SK-N-SH (cell line): ENCODE results near the gene IGF1R. TPM values are rescaled to one million over a fixed set of nuclear protein-coding genes. Genes with fewer than 3 reads are reported as not detected.

ENCODE experiments used
- CTCF ChIA-PET: fragments of 300-600, 350-600 bp; formaldehyde crosslinking; extraction: SDS; loops from one replicate; lab custom pipeline; 2021; lab: Yijun Ruan, JAX
- POLR2A ChIA-PET: fragments of 350-600 bp; sonication (Branson Sonifier 250); formaldehyde crosslinking; extraction: SDS; loops from one replicate; lab custom pipeline; 2020; ENCODE audit warnings: antibody characterized with exemption, inconsistent platforms; lab: Yijun Ruan, JAX
- DNase-seq: peaks from one replicate; pipeline ENCODE4 v3.0.0; 2012
- H2AFZ ChIP-seq: fragments of 200-600 bp; sonication (generic); 2 replicates; pipeline ENCODE4 v1.8.1; 2016; ENCODE audit warnings: antibody characterized with exemption, mild to moderate bottlenecking, low read depth
- H3F3A ChIP-seq: fragments of 200-600 bp; sonication (generic); replicated peaks from 2 replicates; pipeline ENCODE3; 2016; ENCODE audit warnings: antibody characterized with exemption, mild to moderate bottlenecking; ENCODE audit not compliant: insufficient read depth
- H3K27ac ChIP-seq, 2 experiments: fragments of 200-500 bp in 1 of 2; fragments of 200-600 bp in 1 of 2; sonication (Bioruptor generic) in 1 of 2; sonication (generic), shearing (Covaris generic) in 1 of 2; 2 replicates each; pipeline versions ENCODE4 v1.5.1 to v1.6.1; 2014 to 2016; ENCODE audit warnings: low read depth in 2 of 2, inconsistent platforms in 1 of 2, low read length in 1 of 2, mild to moderate bottlenecking in 1 of 2, mixed read lengths in 1 of 2
- H3K27me3 ChIP-seq: fragments of 200-600 bp; sonication (generic), shearing (Covaris generic); 2 replicates; pipeline ENCODE4 v1.6.1; 2016; ENCODE audit warnings: mixed run types; ENCODE audit not compliant: insufficient read depth
- H3K36me3 ChIP-seq, 2 experiments: fragments of 200-500 bp in 1 of 2; fragments of 200-600 bp in 1 of 2; sonication (Bioruptor generic) in 1 of 2; sonication (generic) in 1 of 2; replicated peaks in 1 of 2; 2 replicates each; pipeline versions ENCODE3 to v1.5.1; 2014 to 2016; ENCODE audit warnings: low read length in 1 of 2, mild to moderate bottlenecking in 1 of 2; ENCODE audit not compliant: insufficient read depth in 2 of 2, control insufficient read depth in 1 of 2
- H3K4me1 ChIP-seq, 2 experiments: fragments of 200-500 bp in 1 of 2; fragments of 200-600 bp in 1 of 2; sonication (Bioruptor generic) in 1 of 2; sonication (generic), shearing (Covaris generic) in 1 of 2; 2 replicates each; pipeline versions ENCODE4 v1.5.1 to v1.6.1; 2014 to 2016; ENCODE audit warnings: low read depth in 1 of 2, low read length in 1 of 2, mixed run types in 1 of 2; ENCODE audit not compliant: insufficient read depth in 2 of 2, control insufficient read depth in 1 of 2
- H3K4me2 ChIP-seq: fragments of 200-600 bp; sonication (generic), shearing (Covaris generic); 2 replicates; pipeline ENCODE4 v1.6.1; 2017; ENCODE audit warnings: mixed run types
- H3K4me3 ChIP-seq, 2 experiments: fragments of 200-500 bp in 1 of 2; fragments of 200-600 bp in 1 of 2; sonication (Bioruptor generic) in 1 of 2; sonication (generic), shearing (Covaris generic) in 1 of 2; 2 replicates each; pipeline versions ENCODE4 v1.5.1 to v1.8.1; 2014 to 2016; ENCODE audit warnings: low read depth in 2 of 2, inconsistent platforms in 1 of 2, low read length in 1 of 2, mild to moderate bottlenecking in 1 of 2, mixed read lengths in 1 of 2, moderate library complexity in 1 of 2
- H3K79me2 ChIP-seq: fragments of 200-600 bp; sonication (generic); 2 replicates; pipeline ENCODE4 v1.8.1; 2017; ENCODE audit warnings: mild to moderate bottlenecking; ENCODE audit not compliant: insufficient read depth
- H3K9ac ChIP-seq: fragments of 200-600 bp; sonication (generic); 2 replicates; pipeline ENCODE4 v1.6.1; 2017; ENCODE audit warnings: mixed run types
- H3K9me2 ChIP-seq: fragments of 200-600 bp; sonication (generic); 2 replicates; pipeline ENCODE4 v1.6.1; 2017; ENCODE audit warnings: mixed run types
- H3K9me3 ChIP-seq: fragments of 200-600 bp; sonication (generic); 2 replicates; pipeline ENCODE4 v1.6.1; 2017; ENCODE audit warnings: mixed run types, mild to moderate bottlenecking, moderate library complexity
- H4K20me1 ChIP-seq: fragments of 200-600 bp; sonication (generic); 2 replicates; pipeline ENCODE4 v1.6.1; 2017; ENCODE audit warnings: mild to moderate bottlenecking, mixed run types; ENCODE audit not compliant: insufficient read depth
- CHD2 ChIP-seq: fragments of 150-350 bp; IDR thresholded peaks from 2 replicates; pipeline ENCODE4 v1.6.1; 2018; ENCODE audit warnings: low read length; ENCODE audit not compliant: partially characterized antibody
- EP300 ChIP-seq, 2 experiments: IDR thresholded peaks; 2 replicates each; pipeline versions ENCODE4 v1.4.0 to v1.6.1; 2012; ENCODE audit warnings: borderline replicate concordance in 1 of 2, low read depth in 1 of 2, low read length in 1 of 2
- FOSL2 ChIP-seq: IDR thresholded peaks from 2 replicates; pipeline ENCODE4 v1.4.0; 2012; ENCODE audit warnings: low read depth, mild to moderate bottlenecking, moderate library complexity, borderline replicate concordance
- FOXM1 ChIP-seq: IDR thresholded peaks from 2 replicates; pipeline ENCODE4 v1.4.0; 2012; ENCODE audit warnings: low read depth, mild to moderate bottlenecking
- GABPA ChIP-seq: IDR thresholded peaks from 2 replicates; pipeline ENCODE4 v1.4.0; 2012; ENCODE audit warnings: low read depth, mild to moderate bottlenecking
- RAD21 ChIP-seq: IDR thresholded peaks from 2 replicates; pipeline ENCODE4 v1.6.1; 2012; ENCODE audit warnings: mild to moderate bottlenecking, low read length
- RXRA ChIP-seq: IDR thresholded peaks from 2 replicates; pipeline ENCODE4 v1.4.0; 2012; ENCODE audit warnings: low read depth, mild to moderate bottlenecking, borderline replicate concordance
- SMC3 ChIP-seq: IDR thresholded peaks from 2 replicates; pipeline ENCODE4 v1.6.1; 2012; ENCODE audit warnings: low read depth, low read length, improper control_type of control experiment
- TAF1 ChIP-seq: IDR thresholded peaks from 2 replicates; pipeline ENCODE4 v1.6.1; 2012; ENCODE audit warnings: low read depth, mild to moderate bottlenecking, low read length, moderate library complexity, borderline replicate concordance
- WGBS: methylation state at CpG from one replicate; pipeline ENCODE4 v1.1.6; 2017; ENCODE audit warnings: low lambda C conversion rate; 5-methylcytosine and 5-hydroxymethylcytosine counted together
- polyA plus RNA-seq, 3 experiments: library from polyadenylated mRNA; depleted of rRNA; stranded (reverse); fragments of >200 nt; gene quantifications; 2 replicates each; pipeline ENCODE4 v1.2.3, GENCODE V29; 2012
- TF ChIP-seq, protein P1 (sequence below): IDR thresholded peaks from 2 replicates; pipeline ENCODE4 v1.6.1; 2012; ENCODE audit warnings: mild to moderate bottlenecking, low read depth, low read length, moderate library complexity
- TF ChIP-seq, protein P2 (sequence below): IDR thresholded peaks from 2 replicates; pipeline ENCODE4 v1.4.0; 2012; ENCODE audit warnings: low read depth, borderline replicate concordance
- TF ChIP-seq, protein P3 (sequence below): IDR thresholded peaks from 2 replicates; pipeline ENCODE4 v1.4.0; 2012; ENCODE audit warnings: low read depth, borderline replicate concordance

IGF1R gene
- polyA plus RNA-seq, 1 of the 3 experiments (the other 2 are of a cell fraction): 9.5 TPM

DNA sequence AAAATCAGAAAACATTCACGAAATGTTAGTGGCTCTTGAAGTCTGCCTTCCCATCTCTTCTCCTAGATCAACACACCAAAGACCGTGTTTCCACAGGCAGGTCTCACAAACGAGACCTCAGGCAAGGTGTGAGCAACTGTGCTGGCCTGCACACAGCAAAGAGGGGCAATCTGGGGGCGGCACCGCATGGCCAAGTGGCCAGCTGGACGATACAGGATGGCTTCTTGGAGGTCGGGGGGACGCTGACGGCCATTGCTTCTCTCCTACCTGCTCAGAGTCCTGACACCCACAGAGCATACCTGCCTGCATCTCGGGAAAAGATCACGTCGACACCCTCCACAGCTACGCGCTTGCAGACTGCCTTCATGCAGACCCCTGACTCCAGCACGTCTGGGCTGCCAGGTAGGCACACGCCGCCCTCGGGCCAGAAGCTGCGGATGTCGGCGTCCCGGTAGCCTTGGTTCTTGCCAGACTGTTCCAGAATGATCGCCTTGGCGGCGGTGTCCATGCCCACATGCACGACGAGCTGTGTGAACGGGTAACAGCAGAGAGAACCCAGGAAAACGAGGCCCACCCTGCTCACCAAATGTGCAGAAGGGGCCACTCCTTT, 320.9 kb downstream of the IGF1R start:
- no peak overlapping the region for H2AFZ ChIP-seq
- no peak for TF ChIP-seq GABPA
- TF ChIP-seq SMC3: no peak
- no peak for TF ChIP-seq RXRA
- no peak for TF ChIP-seq EP300 (IDR thresholded peaks at IDR 0.05; ENCODE audit: borderline replicate concordance in 1 of 2, low read depth in 1 of 2, low read length in 1 of 2)
- no peak for TF ChIP-seq RAD21
- TF ChIP-seq, protein P1, sequence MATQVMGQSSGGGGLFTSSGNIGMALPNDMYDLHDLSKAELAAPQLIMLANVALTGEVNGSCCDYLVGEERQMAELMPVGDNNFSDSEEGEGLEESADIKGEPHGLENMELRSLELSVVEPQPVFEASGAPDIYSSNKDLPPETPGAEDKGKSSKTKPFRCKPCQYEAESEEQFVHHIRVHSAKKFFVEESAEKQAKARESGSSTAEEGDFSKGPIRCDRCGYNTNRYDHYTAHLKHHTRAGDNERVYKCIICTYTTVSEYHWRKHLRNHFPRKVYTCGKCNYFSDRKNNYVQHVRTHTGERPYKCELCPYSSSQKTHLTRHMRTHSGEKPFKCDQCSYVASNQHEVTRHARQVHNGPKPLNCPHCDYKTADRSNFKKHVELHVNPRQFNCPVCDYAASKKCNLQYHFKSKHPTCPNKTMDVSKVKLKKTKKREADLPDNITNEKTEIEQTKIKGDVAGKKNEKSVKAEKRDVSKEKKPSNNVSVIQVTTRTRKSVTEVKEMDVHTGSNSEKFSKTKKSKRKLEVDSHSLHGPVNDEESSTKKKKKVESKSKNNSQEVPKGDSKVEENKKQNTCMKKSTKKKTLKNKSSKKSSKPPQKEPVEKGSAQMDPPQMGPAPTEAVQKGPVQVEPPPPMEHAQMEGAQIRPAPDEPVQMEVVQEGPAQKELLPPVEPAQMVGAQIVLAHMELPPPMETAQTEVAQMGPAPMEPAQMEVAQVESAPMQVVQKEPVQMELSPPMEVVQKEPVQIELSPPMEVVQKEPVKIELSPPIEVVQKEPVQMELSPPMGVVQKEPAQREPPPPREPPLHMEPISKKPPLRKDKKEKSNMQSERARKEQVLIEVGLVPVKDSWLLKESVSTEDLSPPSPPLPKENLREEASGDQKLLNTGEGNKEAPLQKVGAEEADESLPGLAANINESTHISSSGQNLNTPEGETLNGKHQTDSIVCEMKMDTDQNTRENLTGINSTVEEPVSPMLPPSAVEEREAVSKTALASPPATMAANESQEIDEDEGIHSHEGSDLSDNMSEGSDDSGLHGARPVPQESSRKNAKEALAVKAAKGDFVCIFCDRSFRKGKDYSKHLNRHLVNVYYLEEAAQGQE: no peak
- no peak for TF ChIP-seq FOXM1
- TF ChIP-seq, protein P2, sequence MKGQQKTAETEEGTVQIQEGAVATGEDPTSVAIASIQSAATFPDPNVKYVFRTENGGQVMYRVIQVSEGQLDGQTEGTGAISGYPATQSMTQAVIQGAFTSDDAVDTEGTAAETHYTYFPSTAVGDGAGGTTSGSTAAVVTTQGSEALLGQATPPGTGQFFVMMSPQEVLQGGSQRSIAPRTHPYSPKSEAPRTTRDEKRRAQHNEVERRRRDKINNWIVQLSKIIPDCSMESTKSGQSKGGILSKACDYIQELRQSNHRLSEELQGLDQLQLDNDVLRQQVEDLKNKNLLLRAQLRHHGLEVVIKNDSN: no peak
- TF ChIP-seq, protein P3, sequence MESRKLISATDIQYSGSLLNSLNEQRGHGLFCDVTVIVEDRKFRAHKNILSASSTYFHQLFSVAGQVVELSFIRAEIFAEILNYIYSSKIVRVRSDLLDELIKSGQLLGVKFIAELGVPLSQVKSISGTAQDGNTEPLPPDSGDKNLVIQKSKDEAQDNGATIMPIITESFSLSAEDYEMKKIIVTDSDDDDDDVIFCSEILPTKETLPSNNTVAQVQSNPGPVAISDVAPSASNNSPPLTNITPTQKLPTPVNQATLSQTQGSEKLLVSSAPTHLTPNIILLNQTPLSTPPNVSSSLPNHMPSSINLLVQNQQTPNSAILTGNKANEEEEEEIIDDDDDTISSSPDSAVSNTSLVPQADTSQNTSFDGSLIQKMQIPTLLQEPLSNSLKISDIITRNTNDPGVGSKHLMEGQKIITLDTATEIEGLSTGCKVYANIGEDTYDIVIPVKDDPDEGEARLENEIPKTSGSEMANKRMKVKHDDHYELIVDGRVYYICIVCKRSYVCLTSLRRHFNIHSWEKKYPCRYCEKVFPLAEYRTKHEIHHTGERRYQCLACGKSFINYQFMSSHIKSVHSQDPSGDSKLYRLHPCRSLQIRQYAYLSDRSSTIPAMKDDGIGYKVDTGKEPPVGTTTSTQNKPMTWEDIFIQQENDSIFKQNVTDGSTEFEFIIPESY: no peak
- TF ChIP-seq TAF1: no peak
- no peak for TF ChIP-seq FOSL2
- no peak for TF ChIP-seq CHD2
- TF ChIP-seq, all 33 proteins: peak for 0
- no peaks in the 10 kb centered on the region for H3K9me3 ChIP-seq
- peaks cover 4% of the 10 kb centered on the region for H3F3A ChIP-seq
- no peak for DNase-seq
- no peaks in the 10 kb centered on the region for H3K27me3 ChIP-seq
- H4K20me1 ChIP-seq: no peaks in the 10 kb centered on the region
- 75% methylated on average over 14 of the region's 29 CpGs for WGBS
- H3K27ac ChIP-seq: no peak overlapping the region
- no peaks in the 10 kb centered on the region for H3K9me2 ChIP-seq
- CTCF ChIA-PET: no interaction called here
- H3K36me3 ChIP-seq: no peaks in the 10 kb centered on the region
- POLR2A ChIA-PET: no interaction called here
- H3K4me3 ChIP-seq: no peak overlapping the region
- H3K79me2 ChIP-seq: no peaks in the 10 kb centered on the region
- no peak overlapping the region for H3K9ac ChIP-seq
- no peaks in the 10 kb centered on the region for H3K4me1 ChIP-seq
- no peak overlapping the region for H3K4me2 ChIP-seq
